MM.1S (cell line): ENCODE measurements around the gene RNF220.

Experiments used
- DNase-seq: peaks from one replicate; pipeline ENCODE4 v3.0.0-alpha.2; 2015
- H2AFZ ChIP-seq: fragments of 300-600 bp; sonication (generic); 2 replicates; pipeline ENCODE4 v1.6.0; 2016; ENCODE audit warnings: antibody characterized with exemption, low read length
- H3F3A ChIP-seq: fragments of 300-600 bp; sonication (generic); 2 replicates; pipeline ENCODE4 v1.6.1; 2016; ENCODE audit warnings: mild to moderate bottlenecking, antibody characterized with exemption, low read length, moderate library complexity, mixed read lengths; ENCODE audit not compliant: insufficient read depth
- H3K27ac ChIP-seq: fragments of 300-600 bp; sonication (generic); 2 replicates; pipeline ENCODE4 v1.5.1; 2016; ENCODE audit warnings: mild to moderate bottlenecking, low read length
- H3K27me3 ChIP-seq: fragments of 300-600 bp; sonication (generic); replicated peaks from 2 replicates; pipeline ENCODE4 v1.6.0; 2016; ENCODE audit warnings: low read length; ENCODE audit not compliant: insufficient read depth
- H3K36me3 ChIP-seq: fragments of 300-600 bp; sonication (generic); replicated peaks from 2 replicates; pipeline ENCODE4 v1.6.1; 2016; ENCODE audit warnings: mild to moderate bottlenecking, low read length, mixed read lengths; ENCODE audit not compliant: insufficient read depth
- H3K4me1 ChIP-seq: fragments of 300-600 bp; sonication (generic); 2 replicates; pipeline ENCODE4 v1.6.1; 2016; ENCODE audit warnings: low read length, mixed read lengths
- H3K4me2 ChIP-seq: fragments of 300-600 bp; sonication (generic); 2 replicates; pipeline ENCODE4 v1.6.0; 2016; ENCODE audit warnings: low read depth, low read length
- H3K4me3 ChIP-seq: fragments of 300-600 bp; sonication (generic); 2 replicates; pipeline ENCODE4 v1.5.1; 2016; ENCODE audit warnings: low read length, mixed read lengths
- H3K79me2 ChIP-seq: fragments of 300-600 bp; sonication (generic); 2 replicates; pipeline ENCODE4 v1.6.1; 2016; ENCODE audit warnings: mixed run types, low read length, mixed read lengths
- H3K9ac ChIP-seq: fragments of 300-600 bp; sonication (generic); 2 replicates; pipeline ENCODE4 v1.6.1; 2016; ENCODE audit warnings: low read length, mixed read lengths
- H3K9me2 ChIP-seq: fragments of 300-600 bp; sonication (generic); replicated peaks from 2 replicates; pipeline ENCODE4 v1.6.1; 2016; ENCODE audit warnings: mild to moderate bottlenecking, low read length, mixed read lengths; ENCODE audit not compliant: insufficient read depth
- H3K9me3 ChIP-seq: fragments of 300-600 bp; sonication (generic); replicated peaks from 2 replicates; pipeline ENCODE4 v1.6.1; 2016; ENCODE audit warnings: mild to moderate bottlenecking, low read length, mixed read lengths; ENCODE audit not compliant: insufficient read depth
- H4K20me1 ChIP-seq: fragments of 300-600 bp; sonication (generic); 2 replicates; pipeline ENCODE4 v1.6.1; 2016; ENCODE audit warnings: mild to moderate bottlenecking, low read length, moderate library complexity, mixed read lengths; ENCODE audit not compliant: insufficient read depth
- CTCF ChIP-seq: fragments of 300-600 bp; sonication (generic); IDR thresholded peaks from 2 replicates; pipeline ENCODE4 v1.5.1; 2016; ENCODE audit warnings: antibody characterized with exemption, low read length, mixed read lengths
- EZH2 ChIP-seq: fragments of 300-600 bp; sonication (generic); optimal IDR thresholded peaks from 2 replicates; pipeline ENCODE3; 2017; ENCODE audit warnings: low read depth, mild to moderate bottlenecking, antibody characterized with exemption, low read length, mixed read lengths
- EZH2phosphoT487 ChIP-seq: fragments of 300-600 bp; sonication (generic); IDR thresholded peaks from 2 replicates; pipeline ENCODE4 v1.6.1; 2018; ENCODE audit warnings: antibody characterized with exemption, low read length

Gene RNF220

GRCh38 chr1:44413740-44414139, 8.7 kb downstream of the RNF220 start:
- H3K4me1 ChIP-seq = 0 out of 2 replicates have a peak, but pooled peaks cover 4% of the 10 kb centered on the region
- H4K20me1 ChIP-seq = no peaks in the 10 kb centered on the region; the same call in 1 of the 2 replicates
- no peak overlapping the region for H3K4me2 ChIP-seq
- H3F3A ChIP-seq = no peaks in the 10 kb centered on the region
- TF ChIP-seq EZH2 = no peak
- no peak for TF ChIP-seq EZH2phosphoT487
- no peak for TF ChIP-seq CTCF
- H2AFZ ChIP-seq = no peak overlapping the region
- no peaks in the 10 kb centered on the region for H3K79me2 ChIP-seq
- no peaks in the 10 kb centered on the region for H3K36me3 ChIP-seq
- no peak overlapping the region for H3K4me3 ChIP-seq
- H3K9ac ChIP-seq = no peak overlapping the region
- H3K27ac ChIP-seq = no peak overlapping the region
- peaks cover 54% of the 10 kb centered on the region for H3K27me3 ChIP-seq
- no peaks in the 10 kb centered on the region for H3K9me2 ChIP-seq
- DNase-seq = no peak
- H3K9me3 ChIP-seq = no peaks in the 10 kb centered on the region

- Histone ChIP-seq H3K4me3 (no peak overlapping the region), H3K79me2 (no peaks in the 10 kb centered on the region), H3K27ac (no peak overlapping the region), H3F3A (no peaks in the 10 kb centered on the region), H3K36me3 (no peaks in the 10 kb centered on the region), H3K27me3 (peaks cover 47% of the 10 kb centered on the region), H3K9ac (no peak overlapping the region), H3K4me2 (no peak overlapping the region), H4K20me1 (no peaks in the 10 kb centered on the region; the same call in 1 of the 2 replicates), H2AFZ (no peak overlapping the region), H3K9me2 (no peaks in the 10 kb centered on the region), H3K9me3 (no peaks in the 10 kb centered on the region), H3K4me1 (no peaks in the 10 kb centered on the region)
- no peak for DNase-seq
- no peak for TF ChIP-seq CTCF
- no peak for TF ChIP-seq EZH2
- no peak for TF ChIP-seq EZH2phosphoT487
These were observed 10.0 kb downstream of the RNF220 start for GRCh38 chr1:44415013-44415412.

GRCh38 chr1:44416408-44416807, 11.4 kb downstream of the RNF220 start:
- no peak for TF ChIP-seq CTCF
- no peak for TF ChIP-seq EZH2
- no peak for TF ChIP-seq EZH2phosphoT487
- Histone ChIP-seq H3K9me2 (no peaks in the 10 kb centered on the region), H3K4me2 (no peak overlapping the region), H3K9ac (no peak overlapping the region), H3K36me3 (no peaks in the 10 kb centered on the region), H3K27ac (no peak overlapping the region), H3K79me2 (no peaks in the 10 kb centered on the region), H2AFZ (no peak overlapping the region), H3K4me1 (no peaks in the 10 kb centered on the region), H3K27me3 (peaks cover 34% of the 10 kb centered on the region), H3K9me3 (no peaks in the 10 kb centered on the region), H3F3A (no peaks in the 10 kb centered on the region), H3K4me3 (no peak overlapping the region), H4K20me1 (no peaks in the 10 kb centered on the region)
- no peak for DNase-seq
